GM18517 (cell line): ENCODE results near the gene IVNS1ABP.

Experiments
- ATAC-seq: cut with Tn5 transposase; IDR thresholded peaks from one replicate; pipeline ENCODE4 v1.9.1; 2021; ENCODE audit warnings: mild to moderate bottlenecking, moderate library complexity; ENCODE audit not compliant: unreplicated experiment

IVNS1ABP gene

DNA sequence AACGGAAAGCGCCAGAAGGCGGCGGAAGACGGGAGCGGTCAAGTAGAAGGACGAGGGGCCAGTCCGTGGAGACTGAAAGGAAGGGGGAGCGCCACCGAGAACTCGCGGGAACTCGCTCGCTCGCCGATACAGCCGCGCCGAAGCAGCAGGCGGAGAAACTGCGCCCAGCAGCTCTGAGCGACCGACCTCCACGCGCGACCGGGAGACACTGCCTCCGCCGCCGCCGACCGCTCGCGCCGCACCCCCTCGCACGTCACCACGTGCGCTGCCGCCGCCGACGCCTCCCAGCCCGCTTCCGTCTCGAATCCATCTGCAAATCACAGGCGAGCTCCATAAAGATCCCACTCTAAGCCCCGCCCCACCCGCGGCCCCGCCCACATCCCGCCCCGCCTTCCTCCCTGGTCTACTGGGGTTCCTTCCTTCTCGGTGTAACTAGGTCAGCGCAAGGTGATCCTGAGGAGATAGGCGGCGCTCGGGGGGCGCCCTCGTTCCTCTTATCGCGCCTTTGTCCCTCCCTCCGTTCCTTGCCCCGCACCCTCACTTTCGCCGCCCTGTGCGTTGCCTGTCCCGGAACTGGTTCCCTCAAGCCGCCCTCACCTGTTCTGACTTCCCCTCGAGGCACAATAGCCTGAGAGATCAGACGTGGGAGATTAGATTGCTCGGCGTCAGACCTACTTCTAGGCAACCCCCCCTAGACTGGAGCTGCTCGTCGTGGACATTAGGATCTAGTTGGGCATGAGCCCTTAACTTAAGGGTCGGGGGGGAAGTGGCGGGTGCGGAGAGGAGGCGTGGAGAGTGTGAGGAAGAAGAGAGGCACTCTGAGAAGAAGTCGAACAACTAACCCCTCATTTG is at the start of gene IVNS1ABP:
IVNS1ABP (minus strand) TSS at position 210 of the 852 bp plus-strand sequence. CDS start 7,750 bp downstream, outside the sequence.
- peak; percentile 77 for ATAC-seq

GRCh38 chr1:185365951-185366350 is 48.9 kb upstream of the IVNS1ABP start:
- ATAC-seq = no peak

DNA sequence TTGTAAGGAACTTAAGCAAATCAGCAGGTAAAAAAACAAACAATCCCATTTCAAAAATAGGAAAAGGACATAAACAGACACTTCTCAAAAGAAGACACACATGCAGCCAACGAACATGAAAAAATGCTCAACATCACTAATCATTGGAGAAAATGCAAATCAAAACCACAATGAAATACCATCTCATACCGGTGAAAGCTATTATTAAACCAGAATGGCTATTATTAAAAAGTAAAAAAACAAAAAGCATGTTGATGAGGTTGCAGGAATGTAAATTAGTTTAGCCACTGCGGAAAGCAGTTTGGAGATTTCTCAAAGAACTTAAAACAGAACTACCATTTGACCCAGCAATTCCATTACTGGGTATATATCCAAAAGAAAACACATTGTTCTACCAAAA is 47.5 kb upstream of the IVNS1ABP start:
- peak; percentile 81 for ATAC-seq

GRCh38 chr1:185363205-185363604 is 46.2 kb upstream of the IVNS1ABP start:
- no peak for ATAC-seq

DNA sequence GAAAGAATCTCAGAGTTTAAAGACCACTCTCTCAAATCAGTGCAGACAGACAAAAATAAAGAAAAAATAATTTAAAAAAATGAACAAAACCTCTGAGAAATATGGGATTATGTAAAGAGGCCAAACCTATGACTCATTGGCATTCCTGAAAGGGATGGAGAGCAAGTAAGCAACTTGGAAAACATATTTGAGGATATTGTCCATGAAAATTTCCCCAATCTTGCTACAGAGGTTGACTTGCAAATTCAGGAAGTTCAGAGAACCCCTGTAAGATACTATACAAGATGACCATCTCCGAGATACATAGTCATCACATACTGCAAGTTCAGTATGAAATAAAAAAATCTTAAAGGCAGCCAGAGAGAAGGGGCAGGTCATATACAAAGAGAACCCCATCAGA is 43.7 kb upstream of the IVNS1ABP start:
- no peak for ATAC-seq

DNA sequence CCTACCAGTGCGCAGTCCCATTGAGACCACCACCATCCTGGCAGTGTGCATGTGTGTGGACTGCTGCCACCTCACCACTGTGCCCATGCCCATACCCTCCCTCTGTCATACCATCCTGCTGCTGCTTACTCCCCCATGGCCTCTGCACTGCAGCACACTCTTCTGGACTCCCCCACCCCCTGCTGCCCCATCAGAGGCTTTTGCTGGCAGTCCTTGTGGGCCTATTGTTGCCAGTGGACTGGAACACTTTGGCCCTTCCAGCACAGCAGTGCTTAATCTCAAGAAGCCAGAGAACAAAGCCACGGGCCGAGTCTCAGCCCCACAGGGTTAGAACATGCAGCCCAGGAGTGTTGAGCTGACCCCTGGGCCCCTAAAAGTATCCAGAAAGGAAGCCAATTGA is 41.9 kb upstream of the IVNS1ABP start:
- ATAC-seq = no peak

DNA sequence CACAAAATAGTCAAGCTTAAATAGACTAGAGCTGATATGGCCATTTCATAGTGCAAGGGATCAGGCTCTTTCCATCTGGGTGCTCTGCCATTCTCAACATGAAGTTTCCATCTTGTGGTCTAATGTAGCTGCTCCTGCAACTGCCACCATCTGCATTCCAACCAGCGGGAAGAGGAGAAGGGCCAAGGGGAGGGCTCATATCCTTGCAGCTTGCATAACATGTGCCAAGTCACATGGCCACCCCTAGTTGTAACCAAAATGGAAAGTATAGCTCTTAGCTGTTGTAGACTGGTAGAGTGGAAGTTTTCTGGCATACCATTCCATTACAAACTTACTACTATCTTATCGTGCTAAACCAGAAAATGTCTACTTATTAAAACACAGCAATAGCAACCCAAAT is 38.9 kb upstream of the IVNS1ABP start:
- ATAC-seq = no peak

- ATAC-seq = no peak
Measured at GRCh38 chr1:185353124-185353523, 36.1 kb upstream of the IVNS1ABP start.

- ATAC-seq = no peak
Measured at GRCh38 chr1:185351734-185352466, 34.9 kb upstream of the IVNS1ABP start.

DNA sequence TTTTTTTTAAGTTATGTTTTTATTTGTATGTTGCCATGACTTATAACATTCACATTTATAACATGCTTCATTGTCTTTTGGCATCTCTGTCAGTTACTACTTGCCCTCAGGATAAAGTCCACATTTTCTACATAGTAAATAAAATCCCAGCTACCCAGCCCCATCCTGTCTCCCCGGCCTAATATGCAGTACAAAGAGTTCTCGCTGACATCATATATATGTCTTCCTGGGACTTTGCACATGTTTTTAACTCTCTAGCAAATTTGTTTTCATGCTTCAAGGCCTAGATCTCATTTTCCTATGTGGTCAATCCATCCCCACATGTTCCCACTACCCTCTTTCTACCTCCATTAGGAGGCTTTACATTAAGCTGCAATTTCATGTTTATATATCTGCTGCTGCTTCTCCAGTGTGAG is 33.0 kb upstream of the IVNS1ABP start:
- no peak for ATAC-seq

DNA sequence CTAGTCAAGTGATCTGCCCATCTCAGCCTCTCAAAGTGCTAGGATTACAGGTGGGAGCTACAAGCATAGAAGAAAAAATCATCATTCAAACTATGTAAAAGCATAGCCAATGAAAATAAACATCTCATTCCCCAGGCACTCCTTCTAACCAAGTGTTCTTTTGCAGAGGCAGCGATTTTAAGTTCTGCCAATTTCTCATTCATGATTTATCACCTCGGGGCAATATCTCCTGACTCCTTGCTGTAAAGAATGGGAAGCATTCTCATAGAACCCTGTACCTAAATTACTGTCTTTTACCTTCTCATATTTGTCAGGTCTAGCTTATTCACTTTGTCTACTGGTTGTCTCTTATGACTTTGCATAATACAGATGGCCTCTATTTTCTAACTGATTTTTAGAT is 32.5 kb upstream of the IVNS1ABP start:
- no peak for ATAC-seq

DNA sequence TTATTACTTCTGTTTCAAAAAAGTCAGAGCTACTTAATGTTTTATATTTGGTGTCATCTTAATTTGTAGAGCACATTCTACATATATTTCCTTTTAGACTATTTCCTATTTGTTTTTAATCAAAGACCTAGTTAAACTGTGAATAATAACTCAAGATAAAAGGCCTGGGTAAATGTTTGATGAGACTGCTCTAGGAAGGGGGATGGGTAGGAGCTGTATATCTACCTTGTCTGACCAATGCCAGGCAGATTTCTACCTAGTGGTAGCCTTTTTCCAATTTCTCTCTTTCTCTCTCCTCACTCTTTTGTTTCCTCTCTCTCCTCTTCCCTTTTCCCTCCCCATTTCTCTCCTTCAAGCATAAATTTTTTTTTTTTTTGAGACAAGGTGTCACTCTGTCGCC is 31.9 kb upstream of the IVNS1ABP start:
- ATAC-seq = no peak

DNA sequence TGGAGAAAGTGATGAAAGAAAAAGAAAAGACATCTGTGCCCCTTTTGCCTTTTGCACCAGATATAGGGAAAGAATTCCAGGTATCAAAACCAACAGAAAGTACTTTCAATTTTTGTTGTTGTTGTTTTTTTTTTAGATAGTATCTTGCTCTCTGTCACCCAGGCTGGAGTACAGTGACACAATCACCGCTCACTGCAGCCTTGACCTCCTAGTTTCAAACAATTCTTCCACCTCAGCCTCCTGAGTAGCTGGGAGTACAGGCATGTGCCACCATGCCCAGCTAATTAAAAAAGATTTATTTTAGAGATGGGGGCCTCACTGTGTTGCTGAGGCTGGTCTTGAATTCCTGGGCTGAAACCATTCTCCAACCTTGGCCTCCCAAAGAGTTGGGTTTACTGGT is 31.3 kb upstream of the IVNS1ABP start:
- ATAC-seq = no peak

DNA sequence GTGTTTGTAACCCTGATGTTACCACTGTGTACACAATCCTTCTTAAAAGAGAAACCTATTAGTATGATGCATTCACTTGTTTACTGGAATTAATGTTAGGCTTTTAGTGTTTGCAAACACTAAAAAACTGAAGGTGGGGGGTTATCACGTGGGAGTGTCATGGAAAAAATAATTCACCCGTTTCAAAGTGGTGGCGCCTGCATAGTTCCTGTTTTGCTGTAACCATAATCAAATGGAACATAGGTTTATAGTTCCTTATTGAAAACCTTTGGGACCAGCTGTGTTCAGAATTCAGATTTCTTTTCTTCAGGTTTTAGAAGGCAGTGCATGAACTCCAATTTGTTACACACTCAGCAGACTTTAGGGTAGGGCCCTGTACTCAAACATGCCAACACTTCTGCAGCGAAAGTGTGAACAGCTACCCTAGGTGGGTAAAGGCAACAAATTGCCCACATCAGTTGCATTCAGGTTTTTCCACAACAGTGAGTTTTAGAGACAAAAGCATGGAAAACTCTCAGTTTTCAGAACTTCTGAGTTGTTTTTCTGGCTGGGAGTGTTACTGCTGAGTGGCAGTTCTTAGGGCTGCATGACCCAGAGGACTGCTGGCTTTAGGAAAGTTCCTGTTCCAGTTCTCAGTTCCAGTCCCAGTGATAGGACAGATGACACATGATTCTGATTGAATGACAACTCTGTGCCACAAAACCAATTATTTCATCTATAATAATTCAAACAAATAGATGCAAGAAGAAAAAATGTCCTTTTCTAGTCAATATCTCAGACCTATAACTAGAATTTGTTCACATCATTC is 29.1 kb upstream of the IVNS1ABP start:
- ATAC-seq = no peak

DNA sequence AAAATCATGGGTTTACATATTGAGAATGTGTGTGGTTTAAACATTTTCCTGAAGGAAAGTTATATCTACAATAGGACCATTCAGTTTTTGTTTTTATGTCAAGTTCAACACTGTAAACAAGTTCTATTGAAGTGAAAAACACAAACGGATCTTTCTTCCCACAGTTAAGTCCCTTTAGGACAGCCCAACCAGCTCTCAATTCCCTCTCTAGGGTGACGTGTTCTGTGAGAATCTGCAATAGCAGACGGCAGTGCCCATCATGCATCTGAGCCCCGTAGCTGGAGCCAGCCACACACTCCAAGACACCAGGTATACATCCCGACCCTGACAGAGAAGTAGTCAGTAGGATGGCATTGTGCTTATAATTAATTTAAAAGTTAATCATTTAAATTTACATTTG is 26.3 kb upstream of the IVNS1ABP start:
- no peak for ATAC-seq

GRCh38 chr1:185342672-185343259 is 25.7 kb upstream of the IVNS1ABP start:
- ATAC-seq = no peak

DNA sequence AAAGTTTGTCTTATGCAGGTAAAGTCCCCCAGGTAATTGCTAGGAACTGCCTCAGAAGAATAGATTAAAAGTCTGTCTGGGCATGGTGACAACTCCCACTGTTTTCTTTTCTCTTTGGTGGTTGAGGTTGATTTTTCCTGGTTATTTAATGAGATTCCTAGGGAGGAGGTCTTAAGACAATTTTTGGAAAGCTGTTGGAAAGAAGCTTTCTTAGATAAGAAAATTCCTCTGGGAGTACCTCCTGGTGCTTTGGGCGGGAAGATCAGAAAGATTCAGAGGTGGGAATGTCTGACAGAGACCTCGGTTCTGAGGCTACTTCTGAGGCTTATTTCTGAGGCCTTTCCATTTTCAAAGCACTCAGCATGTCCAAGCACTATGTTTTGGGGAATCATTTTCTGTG is 25.0 kb upstream of the IVNS1ABP start:
- no peak for ATAC-seq

GRCh38 chr1:185341196-185341781 is 24.2 kb upstream of the IVNS1ABP start:
- no peak for ATAC-seq

GRCh38 chr1:185338719-185339622 is 21.9 kb upstream of the IVNS1ABP start:
- peak; percentile 98 for ATAC-seq

GRCh38 chr1:185337246-185337645 is 20.2 kb upstream of the IVNS1ABP start:
- no peak for ATAC-seq
